Measurements from ENCODE around the gene RECQL5.
"Not testable (repeated sequence)": the region's sequence is repeated elsewhere in the genome, so short reads cannot be mapped to it uniquely, and the experiment has no call there.

Gene RECQL5

DNA sequence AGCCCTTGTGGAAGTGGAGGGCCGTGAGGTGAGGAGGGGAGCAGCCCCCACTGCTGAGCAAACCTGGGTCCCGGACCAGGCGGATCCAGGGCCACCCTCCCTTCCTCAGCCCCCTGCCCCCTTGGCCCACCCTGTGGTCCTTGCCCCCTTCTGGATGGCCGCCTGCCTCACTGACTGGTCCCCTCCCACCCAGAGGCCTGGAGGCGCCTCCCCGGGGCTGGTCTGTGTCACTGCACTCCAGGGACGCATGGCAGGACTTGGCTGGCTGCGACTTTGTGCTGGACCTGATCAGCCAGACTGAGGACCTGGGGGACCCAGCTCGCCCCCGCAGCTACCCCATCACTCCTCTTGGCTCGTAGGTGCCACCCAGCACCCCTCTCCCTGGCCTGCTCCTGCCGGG is 52.9 kb downstream of the RECQL5 start:
- no peak for DNase-seq

DNA sequence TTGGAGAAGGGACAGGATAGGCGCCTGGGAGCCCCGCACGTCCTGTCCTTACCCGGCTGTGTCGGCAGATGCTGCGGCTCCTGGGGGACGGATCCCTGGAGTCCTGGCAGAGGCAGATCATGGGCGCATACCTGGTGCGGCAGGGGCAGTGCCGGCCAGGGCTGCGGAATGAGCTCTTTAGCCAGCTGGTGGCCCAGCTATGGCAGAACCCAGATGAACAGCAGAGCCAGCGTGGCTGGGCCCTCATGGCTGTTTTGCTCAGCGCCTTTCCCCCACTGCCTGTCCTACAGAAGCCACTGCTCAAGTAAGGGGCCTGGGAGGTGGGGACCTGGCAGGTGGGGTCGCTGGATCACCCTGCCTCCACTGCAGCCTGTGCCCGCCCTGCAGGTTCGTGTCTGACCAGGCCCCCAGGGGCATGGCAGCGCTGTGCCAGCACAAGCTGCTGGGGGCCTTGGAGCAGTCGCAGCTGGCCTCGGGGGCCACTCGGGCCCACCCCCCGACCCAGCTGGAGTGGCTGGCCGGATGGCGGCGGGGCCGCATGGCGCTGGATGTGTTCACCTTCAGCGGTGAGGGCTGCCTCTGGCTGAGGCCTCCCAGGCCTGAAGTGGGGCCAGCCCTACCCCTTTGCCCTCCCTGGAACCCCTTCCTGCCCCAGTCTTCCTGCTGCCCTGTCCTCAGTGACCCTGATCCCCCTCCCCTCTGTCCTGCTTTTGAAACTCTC is 53.9 kb downstream of the RECQL5 start:
- no peak for DNase-seq

DNA sequence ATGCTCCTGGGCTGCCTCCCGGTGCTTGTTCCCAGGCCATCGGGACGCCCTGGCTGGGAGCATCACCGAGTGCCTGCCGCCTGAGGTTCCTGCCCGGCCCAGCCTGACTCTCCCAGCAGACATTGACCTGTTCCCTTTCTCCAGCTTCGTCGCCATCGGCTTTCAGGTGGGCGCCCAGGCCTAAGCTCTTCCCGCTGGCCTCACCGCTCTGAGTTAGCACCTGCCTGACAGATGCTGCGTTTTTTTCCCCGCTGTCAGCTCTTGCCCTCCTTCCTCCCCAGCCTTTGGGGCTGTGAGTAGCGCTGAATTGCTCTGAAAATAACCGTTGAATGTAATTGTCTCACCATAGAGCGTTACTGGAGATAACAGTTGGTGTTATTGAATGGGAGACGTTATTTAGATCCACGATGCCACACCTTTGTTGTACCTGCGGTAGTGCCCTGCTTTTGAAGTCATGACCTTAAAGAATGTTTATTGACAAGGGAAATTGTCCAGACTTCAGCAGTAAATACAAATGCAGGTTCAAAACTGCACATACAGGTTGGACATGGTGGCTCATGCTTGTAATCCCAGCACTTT is 55.0 kb downstream of the RECQL5 start:
- DNase-seq: no peak

DNA sequence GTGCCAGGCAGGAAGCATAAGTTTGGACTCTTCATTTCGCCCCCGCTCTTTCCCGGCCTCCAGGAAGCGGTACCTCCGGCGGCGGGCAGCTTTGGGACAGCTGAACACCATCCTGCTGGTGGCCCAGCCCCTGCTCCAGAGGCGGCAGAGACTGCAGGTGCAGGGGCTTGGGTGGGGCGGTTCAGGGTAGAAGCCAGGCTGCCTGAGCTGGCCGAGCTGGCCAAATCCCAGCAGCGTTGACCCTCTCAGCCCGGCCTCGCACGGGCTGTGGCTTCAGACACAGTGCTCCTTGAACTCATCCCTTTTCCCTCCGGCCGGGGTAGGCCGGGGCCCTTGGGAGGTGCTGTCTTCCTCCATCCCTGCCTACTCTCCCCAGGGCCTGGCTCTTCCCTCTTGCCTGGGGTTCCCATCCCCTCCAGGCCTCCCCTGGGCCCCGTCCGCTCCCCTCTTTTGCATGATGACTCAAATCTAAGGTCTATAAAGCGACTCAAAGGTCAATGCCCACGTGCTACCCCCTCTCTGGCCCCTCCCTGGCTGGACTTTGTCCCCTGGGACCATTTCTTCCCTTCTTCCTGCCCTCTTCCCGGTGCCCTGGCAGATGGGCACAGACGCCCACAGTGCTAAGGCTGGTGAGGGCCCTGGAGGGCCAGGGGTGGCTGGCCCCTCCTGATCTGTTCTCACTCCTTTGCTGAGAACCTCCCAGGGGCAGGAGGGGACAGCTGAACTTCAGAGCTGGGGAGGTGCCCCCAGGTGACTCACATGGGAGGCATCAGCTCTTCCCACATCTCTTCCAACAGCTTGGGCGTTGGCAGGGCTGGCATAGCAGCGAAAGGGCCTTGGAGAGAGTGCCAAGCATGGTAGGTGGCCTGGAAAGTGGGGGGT is 56.6 kb downstream of the RECQL5 start:
- DNase-seq: no peak

DNA sequence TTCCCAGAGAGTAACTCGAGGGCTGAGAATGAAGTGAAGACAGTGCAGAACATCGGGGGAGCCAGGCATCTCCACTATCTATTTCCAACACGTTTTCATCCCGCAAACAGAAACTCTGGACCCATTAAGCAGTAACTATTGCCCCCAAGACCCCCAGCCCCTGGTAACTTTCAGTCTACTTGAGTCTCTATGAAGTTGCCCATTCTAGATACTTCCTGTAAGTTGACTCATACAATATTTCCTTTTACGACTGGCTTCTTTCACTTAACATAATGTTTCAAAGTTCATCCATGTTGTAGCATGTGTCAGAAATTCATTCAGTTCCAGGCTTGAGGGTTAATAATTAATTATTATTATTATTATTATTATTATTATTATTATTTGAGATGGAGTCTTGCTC is 59.9 kb downstream of the RECQL5 start:
- no peak for DNase-seq

DNA sequence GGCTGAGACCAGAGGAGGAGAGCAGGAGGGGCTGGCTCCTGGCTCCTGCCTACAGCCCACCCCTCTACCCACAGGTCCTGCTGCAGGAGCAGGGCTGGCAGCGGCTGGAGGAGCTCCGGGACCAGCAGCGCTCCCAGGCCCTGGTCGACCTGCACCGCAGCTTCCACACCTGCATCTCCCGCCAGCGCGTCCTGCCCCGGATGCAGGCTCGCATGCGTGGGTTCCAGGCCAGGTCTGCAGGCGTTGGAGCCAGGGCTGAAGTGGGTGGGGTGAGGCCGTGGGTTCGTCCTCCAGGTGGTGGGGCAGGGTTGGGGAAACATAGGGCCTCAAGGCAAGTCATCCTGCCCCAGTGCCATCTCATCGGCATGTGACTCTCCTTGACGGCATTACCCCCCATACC is 61.2 kb downstream of the RECQL5 start:
- DNase-seq: no peak

DNA sequence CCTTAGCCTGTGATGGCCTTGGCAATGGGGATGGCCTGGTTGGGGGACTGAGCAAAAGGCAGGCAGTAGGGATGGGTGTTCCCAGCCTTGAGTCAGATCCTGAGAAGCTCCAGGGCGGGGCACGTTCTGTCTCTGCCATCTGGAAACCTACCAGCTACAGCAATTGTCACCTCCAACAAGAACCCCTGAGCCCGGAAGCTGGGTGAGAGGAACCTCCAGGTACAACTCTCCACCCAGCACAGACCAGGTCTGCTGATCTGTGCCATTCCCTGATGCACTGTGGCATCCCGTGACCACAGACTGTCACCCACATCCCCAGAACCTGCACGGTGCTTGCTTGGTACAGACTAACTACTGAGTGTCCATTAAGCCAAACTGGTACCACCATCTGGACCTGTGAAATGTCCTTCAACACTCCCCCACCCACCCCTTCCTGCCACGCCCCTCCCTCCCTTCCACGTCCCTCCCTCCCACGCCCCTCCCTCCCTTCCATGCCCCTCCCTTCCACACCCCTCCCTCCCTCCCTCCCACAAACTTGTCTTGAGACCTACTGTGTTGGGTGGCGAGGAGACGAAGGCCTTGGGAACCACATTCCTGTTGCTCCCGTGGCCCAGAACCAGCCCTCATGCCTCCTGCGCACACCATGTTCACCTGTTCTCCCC is 62.8 kb downstream of the RECQL5 start:
- no peak for DNase-seq

DNA sequence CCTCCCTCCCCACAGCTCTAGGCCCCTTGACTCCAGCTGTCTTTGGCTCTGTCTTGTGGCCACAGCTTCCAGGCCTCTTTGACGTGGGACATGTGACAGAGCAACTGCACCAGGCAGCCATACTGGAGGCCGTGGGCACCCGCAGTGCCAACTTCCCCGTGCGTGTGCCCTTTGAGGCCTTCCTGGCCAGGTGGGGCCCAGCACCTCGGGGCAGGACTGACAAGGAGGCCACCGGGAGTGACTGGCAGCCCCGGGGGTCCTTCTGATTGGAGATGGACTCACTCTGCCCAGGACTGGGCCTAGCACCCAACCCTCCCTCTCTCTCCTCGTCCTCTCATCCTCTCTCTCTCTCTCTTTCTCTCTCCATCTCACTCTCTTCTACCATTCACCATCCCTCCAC is 63.8 kb downstream of the RECQL5 start:
- no peak for DNase-seq

DNA sequence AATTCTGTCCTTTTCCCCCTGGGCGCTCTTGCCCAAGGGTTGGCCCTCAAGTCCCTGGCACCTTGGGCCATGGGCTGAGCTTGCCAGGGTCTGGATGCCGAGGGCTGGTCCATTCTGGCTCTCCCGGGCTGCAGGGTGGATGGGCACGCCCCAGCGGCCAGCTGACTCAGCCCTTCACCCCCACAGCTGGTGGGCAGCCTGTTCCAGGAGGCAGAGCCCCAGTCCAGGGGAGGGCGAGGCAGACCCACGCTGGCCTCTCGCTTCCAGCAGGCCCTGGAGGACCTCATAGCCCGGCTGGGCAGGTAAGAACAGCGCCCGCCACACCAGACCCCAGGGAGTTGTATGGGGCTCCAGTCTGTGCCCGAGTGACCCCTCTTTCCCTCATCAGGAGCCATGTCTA is 64.3 kb downstream of the RECQL5 start:
- no peak for DNase-seq

DNA sequence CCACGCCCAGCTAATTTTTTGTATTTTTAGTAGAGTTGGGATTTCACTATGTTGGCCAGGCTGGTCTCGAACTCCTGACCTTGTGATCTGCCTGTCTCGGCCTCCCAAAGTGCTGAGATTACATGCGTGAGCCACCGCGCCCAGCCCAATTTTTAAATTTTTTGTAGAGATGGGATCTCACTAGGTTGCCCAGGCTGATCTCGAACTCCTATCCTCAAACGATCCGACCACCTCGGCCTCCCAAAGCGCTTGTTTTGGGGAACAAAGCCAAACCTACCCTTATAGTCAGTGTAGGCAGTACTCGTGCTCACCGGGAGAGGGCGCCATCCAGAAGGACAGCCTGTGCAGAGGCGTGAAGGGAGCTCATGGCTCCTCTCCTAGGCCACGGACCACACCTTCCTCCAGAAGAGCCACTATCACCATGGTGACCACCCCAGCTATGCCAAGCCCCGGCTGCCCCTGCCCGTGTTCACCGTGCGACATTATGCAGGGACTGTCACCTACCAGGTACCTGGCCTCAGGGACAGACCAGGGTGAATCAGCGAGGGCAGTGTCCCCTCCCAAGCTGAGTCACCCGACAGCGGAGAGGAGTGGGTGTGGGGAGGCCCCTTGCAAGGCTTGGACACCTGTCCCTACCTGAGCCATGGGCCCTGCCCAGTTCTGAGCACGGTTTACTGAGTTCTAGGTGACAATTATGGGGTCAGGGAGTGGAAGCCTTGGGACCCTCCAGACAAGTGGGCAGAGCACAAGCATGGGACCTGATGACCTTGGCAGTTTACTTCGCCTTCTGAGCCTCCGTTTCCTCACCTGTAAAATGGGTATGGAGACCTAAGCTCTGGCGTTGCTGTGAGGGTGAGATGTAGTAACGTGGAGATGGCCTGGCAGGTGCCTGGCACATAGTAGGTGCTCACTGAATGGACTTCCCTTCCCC is 65.6 kb downstream of the RECQL5 start:
- DNase-seq: peak; percentile 66

DNA sequence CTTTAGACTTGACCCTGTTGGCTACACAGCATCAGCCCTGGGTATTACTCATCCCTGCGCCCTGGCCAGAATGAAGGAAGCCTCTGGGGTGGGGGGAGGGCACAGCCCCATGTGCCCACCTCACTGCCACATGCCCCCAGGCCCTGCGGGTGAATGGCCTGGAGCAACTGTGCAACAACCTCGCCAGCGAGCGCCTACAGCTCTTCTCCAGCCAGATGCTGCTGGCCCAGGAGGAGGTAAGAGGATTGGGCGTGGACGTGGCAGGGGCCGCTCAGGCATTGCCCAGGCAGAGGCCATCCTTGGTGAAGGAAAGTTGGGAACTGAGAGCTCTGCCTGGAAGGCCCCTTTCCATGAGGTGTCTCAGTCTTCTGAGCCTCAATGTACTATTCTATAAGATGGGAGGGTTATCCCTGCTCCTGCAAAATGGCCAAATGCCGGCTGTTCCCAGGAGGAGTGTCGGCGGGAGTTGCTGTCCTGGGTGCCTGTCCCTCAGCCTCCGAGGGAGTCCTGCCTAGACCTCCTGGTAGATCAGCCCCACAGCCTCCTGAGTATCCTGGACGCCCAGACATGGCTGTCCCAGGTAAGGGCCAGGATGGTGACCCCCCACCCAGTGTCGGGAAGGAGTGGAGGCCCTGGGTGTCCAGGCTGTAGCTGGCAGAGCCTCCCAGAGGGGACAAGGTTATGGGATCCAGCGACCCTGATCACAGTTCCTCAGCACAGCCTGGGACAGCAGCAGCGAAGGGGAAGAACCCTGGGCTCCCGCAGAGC is 70.5 kb downstream of the RECQL5 start:
- no peak for DNase-seq

DNA sequence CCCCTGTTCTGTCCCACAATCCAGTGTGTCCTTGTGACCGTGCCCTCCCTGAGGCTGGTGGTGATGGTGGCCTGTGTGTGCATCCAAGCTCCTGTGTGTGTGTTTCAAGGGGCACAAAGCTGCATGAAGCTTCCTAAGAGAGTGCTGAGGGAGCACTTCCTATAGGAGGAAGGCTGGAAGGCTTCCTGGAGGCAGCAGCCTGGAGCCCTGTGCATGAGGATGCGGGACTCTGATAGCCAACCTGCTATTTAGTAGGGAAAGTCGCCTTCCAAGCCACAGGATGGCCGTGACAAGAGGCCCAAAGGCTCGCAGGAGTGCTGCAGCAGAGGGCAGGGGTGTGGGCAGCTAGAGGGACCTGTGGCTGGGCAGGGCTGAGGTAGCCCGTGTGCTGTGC is 71.0 kb downstream of the RECQL5 start:
- no peak for DNase-seq

DNA sequence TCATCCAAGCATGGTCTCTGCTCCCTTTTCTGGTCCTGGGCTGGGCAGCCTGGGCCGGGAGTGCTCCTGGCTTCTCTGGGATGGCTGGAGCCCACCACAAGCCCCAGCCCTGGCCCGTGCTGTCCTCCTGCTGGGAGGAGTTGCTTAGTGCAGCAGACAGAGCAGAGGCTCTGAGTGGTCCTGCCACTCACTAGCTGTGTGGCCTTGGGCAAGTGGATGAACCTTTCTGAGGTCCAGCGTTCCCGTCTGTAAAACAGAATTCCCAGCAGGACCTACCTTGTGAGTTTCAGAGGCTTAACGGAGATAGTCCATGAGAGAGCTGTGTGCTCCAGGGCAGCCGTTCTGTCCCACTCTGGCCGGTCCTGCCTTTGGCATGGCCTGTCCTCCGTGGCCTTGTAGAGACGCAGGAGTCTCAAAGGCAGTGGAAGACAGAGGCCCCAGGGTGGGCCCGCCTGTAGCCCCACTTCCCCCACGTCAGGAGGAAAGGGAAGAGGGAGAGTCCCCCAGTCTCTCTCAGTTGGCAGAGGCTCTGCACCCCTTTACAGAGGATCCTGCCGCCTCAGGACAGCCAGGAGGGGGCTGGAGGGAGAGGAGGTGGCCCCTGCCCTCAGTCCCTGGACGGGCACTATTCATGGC is 71.6 kb downstream of the RECQL5 start:
- DNase-seq: no peak

DNA sequence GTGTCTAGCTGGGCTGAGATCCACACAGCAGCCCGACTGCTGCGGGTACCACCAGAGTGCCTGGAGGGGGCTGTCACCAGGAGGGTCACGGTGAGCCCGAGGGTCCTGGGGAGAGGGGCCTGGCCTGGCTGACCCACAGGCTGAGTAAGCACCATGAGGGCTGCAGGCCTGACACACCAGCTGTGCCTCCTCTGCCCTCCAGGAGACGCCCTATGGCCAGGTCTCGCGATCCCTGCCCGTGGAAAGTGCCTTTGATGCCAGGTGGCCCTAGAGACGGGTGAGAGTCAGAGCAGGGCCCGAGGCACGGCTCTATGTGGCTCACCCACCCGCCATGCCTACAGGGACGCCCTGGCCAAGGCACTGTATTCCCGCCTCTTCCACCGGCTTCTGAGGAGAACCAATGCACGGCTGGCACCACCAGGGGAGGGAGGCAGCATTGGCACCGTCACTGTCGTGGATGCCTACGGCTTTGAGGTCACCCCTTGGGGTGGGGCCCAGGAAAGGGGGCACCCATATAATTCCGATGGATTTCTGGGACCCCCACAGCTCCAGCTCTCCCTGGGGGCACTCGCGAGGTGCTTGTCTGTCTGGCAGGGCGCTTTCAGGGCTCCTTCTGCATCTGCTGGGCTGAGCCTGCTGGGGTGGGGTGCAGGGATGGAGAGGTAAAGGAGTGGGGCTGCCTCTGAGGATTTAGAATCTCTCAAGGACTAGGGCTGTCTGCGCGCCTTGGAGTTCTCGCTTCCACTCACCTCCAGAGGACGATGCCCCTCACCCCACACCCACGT is 72.3 kb downstream of the RECQL5 start:
- no peak for DNase-seq

DNA sequence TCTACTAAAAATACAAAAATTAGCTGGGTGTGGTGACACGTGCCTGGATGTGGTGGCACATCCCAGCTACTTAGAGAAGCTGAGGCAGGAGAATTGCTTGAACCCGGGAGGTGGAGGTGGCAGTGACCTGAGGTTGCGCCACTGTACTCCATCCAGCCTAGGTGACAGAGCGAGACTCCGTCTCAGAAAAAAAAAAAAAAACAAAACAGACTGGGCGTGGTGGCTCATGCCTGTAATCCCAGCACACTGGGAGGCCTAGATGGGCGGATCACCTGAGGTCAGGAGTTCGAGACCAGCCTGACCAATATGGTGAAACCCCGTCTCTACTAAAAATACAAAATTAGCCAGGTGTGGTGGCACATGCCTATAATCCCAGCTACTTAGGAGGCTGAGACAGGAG is 73.5 kb downstream of the RECQL5 start:
- not testable (repeated sequence) for DNase-seq

DNA sequence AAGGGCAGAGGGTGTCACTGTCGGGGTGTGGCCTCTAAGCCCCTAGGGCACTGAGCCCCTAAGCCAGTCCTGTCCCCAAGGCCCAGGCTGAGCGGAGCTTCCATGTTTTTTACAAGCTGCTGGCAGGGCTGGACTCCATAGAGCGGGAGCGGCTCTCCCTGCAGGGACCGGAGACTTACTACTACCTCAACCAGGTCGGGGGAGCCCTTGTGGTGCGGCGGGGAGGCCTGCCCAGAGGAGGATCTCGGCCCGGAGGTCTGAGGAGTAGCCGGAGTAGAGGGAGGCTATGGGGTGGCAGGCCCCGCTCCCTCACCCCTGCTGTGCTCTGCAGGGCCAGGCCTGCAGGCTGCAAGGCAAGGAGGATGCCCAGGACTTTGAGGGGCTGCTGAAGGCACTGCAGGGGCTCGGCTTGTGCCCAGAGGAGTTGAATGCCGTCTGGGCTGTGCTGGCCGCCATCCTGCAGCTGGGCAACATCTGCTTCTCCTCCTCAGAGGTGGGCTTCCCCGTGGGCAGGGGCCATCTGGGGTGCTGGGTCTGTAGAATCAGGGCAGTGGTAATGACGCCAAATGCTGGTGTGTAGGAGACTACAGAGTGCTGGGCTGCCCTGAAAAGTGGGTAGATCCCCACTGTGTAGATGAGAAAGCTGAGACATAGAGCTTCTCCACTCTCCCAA is 74.5 kb downstream of the RECQL5 start:
- no peak for DNase-seq

DNA sequence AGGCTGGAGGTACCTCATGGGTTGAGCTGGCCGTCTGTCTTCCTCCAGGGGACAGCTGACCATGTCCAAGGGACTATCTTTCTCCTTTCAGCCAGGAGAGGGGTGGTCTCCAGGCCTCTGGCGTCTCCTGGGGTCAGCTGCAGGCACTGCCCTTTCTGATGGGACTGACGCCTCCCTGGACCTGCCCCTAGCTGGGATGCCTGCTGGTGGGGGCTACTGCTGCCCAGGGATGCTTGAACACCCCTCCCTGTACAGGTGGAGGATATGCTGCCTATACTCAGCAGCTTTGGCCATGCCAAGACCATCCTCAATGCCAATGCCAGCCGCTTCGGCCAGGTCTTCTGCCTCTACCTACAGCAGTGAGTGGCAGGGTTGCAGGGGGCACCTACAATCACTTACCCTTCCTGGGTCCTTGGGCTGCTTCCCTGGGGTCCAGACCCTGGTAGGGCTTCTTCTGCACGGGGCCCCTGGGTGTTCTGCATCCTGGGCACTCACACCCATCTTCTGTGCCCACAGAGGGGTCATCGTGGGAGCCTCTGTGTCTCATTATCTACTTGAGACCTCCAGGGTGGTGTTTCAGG is 75.1 kb downstream of the RECQL5 start:
- DNase-seq: no peak

DNA sequence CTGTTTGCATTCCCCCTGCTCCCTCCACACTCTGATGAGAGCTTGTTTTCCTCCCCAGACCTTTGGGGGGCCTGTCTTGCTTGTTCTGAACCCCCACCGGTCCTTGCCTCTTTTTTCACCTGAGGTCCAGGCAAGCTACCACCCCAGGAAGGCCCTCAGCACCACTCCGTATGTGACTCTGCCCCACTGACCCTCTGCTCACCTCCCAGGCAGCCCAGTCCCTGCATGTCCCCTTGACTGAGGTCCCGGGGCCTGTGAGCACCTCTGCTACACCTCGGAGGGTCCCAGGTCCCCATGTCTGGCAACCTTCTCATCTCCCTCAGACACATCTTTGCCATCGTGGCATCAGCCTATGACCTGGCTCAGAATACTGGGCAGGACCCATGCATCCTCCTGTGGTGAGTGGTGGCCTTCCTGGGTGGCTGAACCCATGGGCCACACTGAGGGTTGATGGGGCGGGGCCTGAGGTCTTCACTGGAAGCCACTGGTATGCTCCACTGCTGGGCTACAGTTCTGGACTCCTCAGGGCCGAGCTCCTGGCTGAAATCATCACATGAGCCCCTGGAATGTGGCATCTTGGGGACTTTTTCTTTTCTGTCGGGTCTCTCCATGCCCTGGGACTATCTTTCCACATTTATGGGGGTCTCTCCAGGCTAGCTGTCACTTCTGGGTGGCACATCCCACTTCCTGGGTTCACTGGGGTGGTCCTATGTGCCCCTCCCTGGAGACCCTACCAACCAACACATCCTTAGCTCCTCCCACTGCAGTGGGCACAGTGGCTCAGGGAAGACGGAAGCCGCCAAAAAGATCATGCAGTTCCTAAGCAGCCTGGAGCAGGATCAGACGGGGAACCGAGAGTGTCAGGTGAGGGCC is 75.9 kb downstream of the RECQL5 start:
- DNase-seq: no peak
